IMR-90 (cell line): Measurements from ENCODE around the gene PAGE2. TPM values are rescaled to one million over a fixed set of nuclear protein-coding genes. Genes with fewer than 3 reads are reported as not detected.

Source experiments
- ATAC-seq: fragments of 200-7000 bp; cut with Tn5 transposase; 2 replicates; pipeline ENCODE4 v1.9.1; 2020; ENCODE audit warnings: low read depth, mild to moderate bottlenecking, moderate library complexity
- BruUV-seq: library from RNA; stranded (reverse); fragments of 400-500 nt; replicated peaks from 2 replicates; lab custom pipeline; 2021; lab: Mats Ljungman, UMichigan
- CTCF ChIA-PET: fragments of 300-600 bp; formaldehyde crosslinking; extraction: SDS; loops from one replicate; lab custom pipeline; 2021; ENCODE audit warnings: antibody characterized with exemption; lab: Yijun Ruan, JAX
- POLR2A ChIA-PET: fragments of 300-600 bp; sonication (Branson Sonifier 250); formaldehyde crosslinking; loops from one replicate; lab custom pipeline; 2022; ENCODE audit warnings: antibody characterized with exemption; ENCODE audit not compliant: unreplicated experiment; lab: Charles Lee
- DNase-seq: peaks from one replicate; pipeline ENCODE4 v3.0.0; 2013
- H2AFZ ChIP-seq: replicated peaks from 2 replicates; pipeline ENCODE3; 2013; ENCODE audit warnings: low read length, mild to moderate bottlenecking; ENCODE audit not compliant: poor library complexity
- H2AK5ac ChIP-seq: 2 replicates; pipeline ENCODE4 v1.6.1; 2013; ENCODE audit warnings: low read depth, low read length, inconsistent platforms
- H2AK9ac ChIP-seq: replicated peaks from 2 replicates; pipeline ENCODE3; 2013; ENCODE audit warnings: mild to moderate bottlenecking, low read depth, low read length, moderate library complexity; ENCODE audit not compliant: poor library complexity
- H2BK120ac ChIP-seq: 2 replicates; pipeline ENCODE4 v1.6.1; 2013; ENCODE audit warnings: low read depth, low read length, inconsistent platforms
- H2BK15ac ChIP-seq: 3 replicates; pipeline ENCODE4 v1.6.1; 2013; ENCODE audit warnings: low read depth, low read length, inconsistent platforms
- H2BK20ac ChIP-seq: 2 replicates; pipeline ENCODE4 v1.6.1; 2013; ENCODE audit warnings: low read depth, mild to moderate bottlenecking, inconsistent platforms, low read length, moderate library complexity
- H2BK5ac ChIP-seq: 2 replicates; pipeline ENCODE4 v1.6.1; 2013; ENCODE audit warnings: mild to moderate bottlenecking, low read depth, low read length, inconsistent platforms; ENCODE audit not compliant: poor library complexity, severe bottlenecking
- H3K14ac ChIP-seq: replicated peaks from 2 replicates; pipeline ENCODE4 v1.6.1; 2013; ENCODE audit warnings: low read depth, low read length, inconsistent platforms
- H3K18ac ChIP-seq: 2 replicates; pipeline ENCODE4 v1.6.1; 2013; ENCODE audit warnings: low read depth, low read length, control low read depth
- H3K23ac ChIP-seq: 2 replicates; pipeline ENCODE4 v1.6.1; 2013; ENCODE audit warnings: low read depth, low read length, inconsistent platforms
- H3K27ac ChIP-seq: 2 replicates; pipeline ENCODE4 v1.5.1; 2013; ENCODE audit warnings: mild to moderate bottlenecking, control low read depth, low read length; ENCODE audit not compliant: insufficient read depth
- H3K27me3 ChIP-seq: 2 replicates; pipeline ENCODE4 v1.6.1; 2013; ENCODE audit warnings: low read length; ENCODE audit not compliant: control insufficient read depth, insufficient read depth
- H3K36me3 ChIP-seq: 2 replicates; pipeline ENCODE4 v1.6.1; 2013; ENCODE audit warnings: low read length, mixed read lengths; ENCODE audit not compliant: control insufficient read depth, insufficient read depth
- H3K4ac ChIP-seq: 2 replicates; pipeline ENCODE4 v1.6.1; 2013; ENCODE audit warnings: low read depth, low read length, inconsistent platforms
- H3K4me1 ChIP-seq: 2 replicates; pipeline ENCODE4 v1.6.1; 2013; ENCODE audit warnings: low read length, mixed read lengths; ENCODE audit not compliant: control insufficient read depth, insufficient read depth
- H3K4me2 ChIP-seq: 2 replicates; pipeline ENCODE4 v1.6.1; 2013; ENCODE audit warnings: low read depth, mild to moderate bottlenecking, control low read depth, low read length, moderate library complexity
- H3K4me3 ChIP-seq: 2 replicates; pipeline ENCODE4 v1.5.1; 2013; ENCODE audit warnings: low read depth, mild to moderate bottlenecking, control low read depth, low read length, moderate library complexity; ENCODE audit not compliant: insufficient read depth
- H3K56ac ChIP-seq: 2 replicates; pipeline ENCODE4 v1.6.1; 2013; ENCODE audit warnings: low read length, inconsistent platforms; ENCODE audit not compliant: insufficient read depth; ENCODE audit errors: extremely low read depth
- H3K79me1 ChIP-seq, 2 experiments: 2 replicates each; pipeline ENCODE4 v1.6.1; 2013; ENCODE audit warnings: low read length in 2 of 2, inconsistent platforms in 1 of 2, low read depth in 1 of 2
- H3K9ac ChIP-seq: 2 replicates; pipeline ENCODE4 v1.6.1; 2013; ENCODE audit warnings: low read depth, low read length, control low read depth
- H3K9me1 ChIP-seq: 2 replicates; pipeline ENCODE4 v1.6.1; 2013; ENCODE audit warnings: low read length, inconsistent platforms; ENCODE audit not compliant: insufficient read depth
- H3K9me3 ChIP-seq: 2 replicates; pipeline ENCODE4 v1.6.1; 2013; ENCODE audit warnings: low read length; ENCODE audit not compliant: control insufficient read depth, insufficient read depth
- H4K20me1 ChIP-seq: 2 replicates; pipeline ENCODE4 v1.6.1; 2013; ENCODE audit warnings: low read length, inconsistent platforms; ENCODE audit not compliant: insufficient read depth
- H4K5ac ChIP-seq: 2 replicates; pipeline ENCODE4 v1.6.1; 2013; ENCODE audit warnings: mild to moderate bottlenecking, low read depth, low read length, control low read depth
- H4K8ac ChIP-seq, 2 experiments: 2 replicates each; pipeline ENCODE4 v1.6.1; 2013; ENCODE audit warnings: low read depth in 2 of 2, low read length in 2 of 2, control low read depth in 1 of 2, inconsistent platforms in 1 of 2
- H4K91ac ChIP-seq: 2 replicates; pipeline ENCODE4 v1.6.1; 2013; ENCODE audit warnings: low read depth, low read length, inconsistent platforms; ENCODE audit not compliant: insufficient read depth
- CHD1 ChIP-seq: IDR thresholded peaks from 2 replicates; pipeline ENCODE4 v1.6.1; 2012; ENCODE audit warnings: low read depth, low read length, improper control_type of control experiment
- CTCF ChIP-seq: conservative IDR thresholded peaks from 2 replicates; pipeline ENCODE4 v1.5.1; 2012; ENCODE audit warnings: mild to moderate bottlenecking, low read depth, low read length, improper control_type of control experiment
- ELK1 ChIP-seq: fragments of 150-350 bp; IDR thresholded peaks from 2 replicates; pipeline ENCODE4 v1.6.1; 2016; ENCODE audit warnings: low read depth, mild to moderate bottlenecking, low read length, moderate library complexity, borderline replicate concordance
- FOS ChIP-seq: fragments of 150-350 bp; IDR thresholded peaks from 2 replicates; pipeline ENCODE4 v1.6.1; 2016; ENCODE audit warnings: low read depth, low read length
- MAZ ChIP-seq: IDR thresholded peaks from 2 replicates; pipeline ENCODE4 v1.6.1; 2012; ENCODE audit warnings: low read depth, mild to moderate bottlenecking, low read length, improper control_type of control experiment, moderate library complexity, borderline replicate concordance
- MXI1 ChIP-seq: IDR thresholded peaks from 2 replicates; pipeline ENCODE4 v1.6.1; 2012; ENCODE audit warnings: low read depth, mild to moderate bottlenecking, low read length, moderate library complexity, borderline replicate concordance
- NFE2L2 ChIP-seq: fragments of 150-350 bp; IDR thresholded peaks from 2 replicates; pipeline ENCODE4 v1.6.1; 2016; ENCODE audit warnings: low read depth, mild to moderate bottlenecking, low read length
- POLR2A ChIP-seq: IDR thresholded peaks from 2 replicates; pipeline ENCODE4 v1.6.1; 2012; ENCODE audit warnings: mild to moderate bottlenecking, low read depth, low read length
- RAD21 ChIP-seq: IDR thresholded peaks from 2 replicates; pipeline ENCODE4 v1.6.1; 2012; ENCODE audit warnings: low read length, improper control_type of control experiment
- RFX5 ChIP-seq: IDR thresholded peaks from 2 replicates; pipeline ENCODE4 v1.8.0; 2012; ENCODE audit warnings: low read depth, mild to moderate bottlenecking, low read length, moderate library complexity
- SMC3 ChIP-seq: fragments of 150-350 bp; IDR thresholded peaks from 2 replicates; pipeline ENCODE4 v1.6.1; 2016; ENCODE audit warnings: low read depth, mild to moderate bottlenecking, antibody characterized with exemption, low read length, moderate library complexity
- WGBS, 2 experiments: methylation state at CpG; one replicate each; pipeline versions ENCODE4 v1.1.5 to v1.1.7; 2013; ENCODE audit warnings: missing lambda C conversion rate in 2 of 2; ENCODE audit not compliant: insufficient read length in 1 of 2; ENCODE audit errors: extremely low coverage in 2 of 2; 5-methylcytosine and 5-hydroxymethylcytosine counted together
- dilution Hi-C: fragments of 300-500 bp; cut with HindIII; formaldehyde crosslinking; loops from one replicate; pipeline ENCODE4 v1.14.3; 2018; ENCODE audit warnings: low sequenced_read_pairs; ENCODE audit not compliant: unreplicated experiment
- in situ Hi-C: fragments of 300-500 bp; cut with MboI; formaldehyde crosslinking; loops from 3 replicates; pipeline ENCODE4 v1.14.3; 2019; ENCODE audit warnings: low sequenced_read_pairs, inconsistent platforms, mixed read lengths
- intact Hi-C: fragments of 100-400 bp; cut with micrococcal nuclease; formaldehyde crosslinking; loops from 2 replicates; pipeline ENCODE4 v1.10.0; 2022
- polyA plus RNA-seq, 3 experiments: library from polyadenylated mRNA; depleted of rRNA; stranded (reverse); fragments of >200 nt; gene quantifications; 2 replicates each; pipeline ENCODE4 v1.2.3, GENCODE V29; 2012; ENCODE audit warnings: low replicate concordance in 1 of 3
- total RNA-seq: library from RNA; depleted of rRNA; stranded (reverse); fragments of >200 nt; gene quantifications from 2 replicates; pipeline ENCODE4 v1.2.3, GENCODE V29; 2012

The PAGE2 gene
- total and polyA plus RNA-seq, 2 of the 4 experiments (the other 2 are of a cell fraction): not detected

GRCh38 chrX:55111578-55112254 is 22.9 kb downstream of the PAGE2 start:
- Histone ChIP-seq H3K9ac (no peak overlapping the region), H4K5ac (no peak overlapping the region), H3K4me3 (no peak overlapping the region), H3K4me2 (no peak overlapping the region), H3K56ac (no peak overlapping the region), H3K4me1 (no peaks in the 10 kb centered on the region), H4K20me1 (no peaks in the 10 kb centered on the region), H4K8ac (no peak overlapping the region), H2AFZ (no peak overlapping the region), H2BK120ac (no peak overlapping the region), H2AK9ac (no peak overlapping the region), H3K14ac (no peak overlapping the region), H4K91ac (no peak overlapping the region), H2BK20ac (no peak overlapping the region), H2BK5ac (no peak overlapping the region), H2AK5ac (no peak overlapping the region), H3K4ac (no peak overlapping the region), H3K9me1 (no peaks in the 10 kb centered on the region), H3K27ac (no peak overlapping the region), H3K18ac (no peak overlapping the region), H2BK15ac (no peak overlapping the region), H3K36me3 (no peaks in the 10 kb centered on the region), H3K27me3 (peaks cover 3% of the 10 kb centered on the region), H3K23ac (no peak overlapping the region), H3K9me3 (no peaks in the 10 kb centered on the region), H3K79me1 (no peaks in the 10 kb centered on the region)
- dilution Hi-C loops (no loop called here), in situ Hi-C loops (no loop called here), intact Hi-C loops (no loop called here)
- no peak for ATAC-seq
- CTCF ChIA-PET: no interaction called here
- no CpG with 5 or more reads among the region's 8 CpGs for WGBS, 2 experiments
- no TSS peak for BruUV-seq
- POLR2A ChIA-PET: no interaction called here
- DNase-seq: no peak
- TF ChIP-seq FOS: no peak
- no peak for TF ChIP-seq NFE2L2
- no peak for TF ChIP-seq SMC3
- TF ChIP-seq CHD1: no peak
- TF ChIP-seq MAZ: no peak
- TF ChIP-seq RFX5: no peak
- TF ChIP-seq CTCF: no peak
- no peak for TF ChIP-seq POLR2A
- TF ChIP-seq RAD21: no peak
- TF ChIP-seq MXI1: no peak
- TF ChIP-seq ELK1: no peak
